IMR-90 (cell line): Measurements from ENCODE around the gene GPR35. TPM values are rescaled to one million over a fixed set of nuclear protein-coding genes. Genes with fewer than 3 reads are reported as not detected.

ENCODE experiments used
- ATAC-seq: fragments of 200-7000 bp; cut with Tn5 transposase; 2 replicates; pipeline ENCODE4 v1.9.1; 2020; ENCODE audit warnings: low read depth, mild to moderate bottlenecking, moderate library complexity
- BruUV-seq: library from RNA; stranded (reverse); fragments of 400-500 nt; replicated peaks from 2 replicates; lab custom pipeline; 2021; lab: Mats Ljungman, UMichigan
- CTCF ChIA-PET: fragments of 300-600 bp; formaldehyde crosslinking; extraction: SDS; loops from one replicate; lab custom pipeline; 2021; ENCODE audit warnings: antibody characterized with exemption; lab: Yijun Ruan, JAX
- POLR2A ChIA-PET: fragments of 300-600 bp; sonication (Branson Sonifier 250); formaldehyde crosslinking; loops from one replicate; lab custom pipeline; 2022; ENCODE audit warnings: antibody characterized with exemption; ENCODE audit not compliant: unreplicated experiment; lab: Charles Lee
- DNase-seq: peaks from one replicate; pipeline ENCODE4 v3.0.0; 2013
- H2AFZ ChIP-seq: replicated peaks from 2 replicates; pipeline ENCODE3; 2013; ENCODE audit warnings: low read length, mild to moderate bottlenecking; ENCODE audit not compliant: poor library complexity
- H2AK5ac ChIP-seq: 2 replicates; pipeline ENCODE4 v1.6.1; 2013; ENCODE audit warnings: low read depth, low read length, inconsistent platforms
- H2AK9ac ChIP-seq: replicated peaks from 2 replicates; pipeline ENCODE3; 2013; ENCODE audit warnings: mild to moderate bottlenecking, low read depth, low read length, moderate library complexity; ENCODE audit not compliant: poor library complexity
- H2BK120ac ChIP-seq: 2 replicates; pipeline ENCODE4 v1.6.1; 2013; ENCODE audit warnings: low read depth, low read length, inconsistent platforms
- H2BK15ac ChIP-seq: 3 replicates; pipeline ENCODE4 v1.6.1; 2013; ENCODE audit warnings: low read depth, low read length, inconsistent platforms
- H2BK20ac ChIP-seq: 2 replicates; pipeline ENCODE4 v1.6.1; 2013; ENCODE audit warnings: low read depth, mild to moderate bottlenecking, inconsistent platforms, low read length, moderate library complexity
- H2BK5ac ChIP-seq: 2 replicates; pipeline ENCODE4 v1.6.1; 2013; ENCODE audit warnings: mild to moderate bottlenecking, low read depth, low read length, inconsistent platforms; ENCODE audit not compliant: poor library complexity, severe bottlenecking
- H3K14ac ChIP-seq: replicated peaks from 2 replicates; pipeline ENCODE4 v1.6.1; 2013; ENCODE audit warnings: low read depth, low read length, inconsistent platforms
- H3K18ac ChIP-seq: 2 replicates; pipeline ENCODE4 v1.6.1; 2013; ENCODE audit warnings: low read depth, low read length, control low read depth
- H3K23ac ChIP-seq: 2 replicates; pipeline ENCODE4 v1.6.1; 2013; ENCODE audit warnings: low read depth, low read length, inconsistent platforms
- H3K27ac ChIP-seq: 2 replicates; pipeline ENCODE4 v1.5.1; 2013; ENCODE audit warnings: mild to moderate bottlenecking, control low read depth, low read length; ENCODE audit not compliant: insufficient read depth
- H3K27me3 ChIP-seq: 2 replicates; pipeline ENCODE4 v1.6.1; 2013; ENCODE audit warnings: low read length; ENCODE audit not compliant: control insufficient read depth, insufficient read depth
- H3K36me3 ChIP-seq: 2 replicates; pipeline ENCODE4 v1.6.1; 2013; ENCODE audit warnings: low read length, mixed read lengths; ENCODE audit not compliant: control insufficient read depth, insufficient read depth
- H3K4ac ChIP-seq: 2 replicates; pipeline ENCODE4 v1.6.1; 2013; ENCODE audit warnings: low read depth, low read length, inconsistent platforms
- H3K4me1 ChIP-seq: 2 replicates; pipeline ENCODE4 v1.6.1; 2013; ENCODE audit warnings: low read length, mixed read lengths; ENCODE audit not compliant: control insufficient read depth, insufficient read depth
- H3K4me2 ChIP-seq: 2 replicates; pipeline ENCODE4 v1.6.1; 2013; ENCODE audit warnings: low read depth, mild to moderate bottlenecking, control low read depth, low read length, moderate library complexity
- H3K4me3 ChIP-seq: 2 replicates; pipeline ENCODE4 v1.5.1; 2013; ENCODE audit warnings: low read depth, mild to moderate bottlenecking, control low read depth, low read length, moderate library complexity; ENCODE audit not compliant: insufficient read depth
- H3K56ac ChIP-seq: 2 replicates; pipeline ENCODE4 v1.6.1; 2013; ENCODE audit warnings: low read length, inconsistent platforms; ENCODE audit not compliant: insufficient read depth; ENCODE audit errors: extremely low read depth
- H3K79me1 ChIP-seq, 2 experiments: 2 replicates each; pipeline ENCODE4 v1.6.1; 2013; ENCODE audit warnings: low read length in 2 of 2, inconsistent platforms in 1 of 2, low read depth in 1 of 2
- H3K9ac ChIP-seq: 2 replicates; pipeline ENCODE4 v1.6.1; 2013; ENCODE audit warnings: low read depth, low read length, control low read depth
- H3K9me1 ChIP-seq: 2 replicates; pipeline ENCODE4 v1.6.1; 2013; ENCODE audit warnings: low read length, inconsistent platforms; ENCODE audit not compliant: insufficient read depth
- H3K9me3 ChIP-seq: 2 replicates; pipeline ENCODE4 v1.6.1; 2013; ENCODE audit warnings: low read length; ENCODE audit not compliant: control insufficient read depth, insufficient read depth
- H4K20me1 ChIP-seq: 2 replicates; pipeline ENCODE4 v1.6.1; 2013; ENCODE audit warnings: low read length, inconsistent platforms; ENCODE audit not compliant: insufficient read depth
- H4K5ac ChIP-seq: 2 replicates; pipeline ENCODE4 v1.6.1; 2013; ENCODE audit warnings: mild to moderate bottlenecking, low read depth, low read length, control low read depth
- H4K8ac ChIP-seq, 2 experiments: 2 replicates each; pipeline ENCODE4 v1.6.1; 2013; ENCODE audit warnings: low read depth in 2 of 2, low read length in 2 of 2, control low read depth in 1 of 2, inconsistent platforms in 1 of 2
- H4K91ac ChIP-seq: 2 replicates; pipeline ENCODE4 v1.6.1; 2013; ENCODE audit warnings: low read depth, low read length, inconsistent platforms; ENCODE audit not compliant: insufficient read depth
- BHLHE40 ChIP-seq: fragments of 150-350 bp; IDR thresholded peaks from 2 replicates; pipeline ENCODE4 v1.6.1; 2016; ENCODE audit warnings: mild to moderate bottlenecking, low read depth, low read length
- CEBPB ChIP-seq: IDR thresholded peaks from 2 replicates; pipeline ENCODE4 v1.6.1; 2012; ENCODE audit warnings: low read depth, low read length, improper control_type of control experiment
- CHD1 ChIP-seq: IDR thresholded peaks from 2 replicates; pipeline ENCODE4 v1.6.1; 2012; ENCODE audit warnings: low read depth, low read length, improper control_type of control experiment
- CTCF ChIP-seq: conservative IDR thresholded peaks from 2 replicates; pipeline ENCODE4 v1.5.1; 2012; ENCODE audit warnings: mild to moderate bottlenecking, low read depth, low read length, improper control_type of control experiment
- ELK1 ChIP-seq: fragments of 150-350 bp; IDR thresholded peaks from 2 replicates; pipeline ENCODE4 v1.6.1; 2016; ENCODE audit warnings: low read depth, mild to moderate bottlenecking, low read length, moderate library complexity, borderline replicate concordance
- FOS ChIP-seq: fragments of 150-350 bp; IDR thresholded peaks from 2 replicates; pipeline ENCODE4 v1.6.1; 2016; ENCODE audit warnings: low read depth, low read length
- MAFK ChIP-seq: IDR thresholded peaks from 2 replicates; pipeline ENCODE4 v1.6.1; 2012; ENCODE audit warnings: low read depth, low read length, improper control_type of control experiment
- MAZ ChIP-seq: IDR thresholded peaks from 2 replicates; pipeline ENCODE4 v1.6.1; 2012; ENCODE audit warnings: low read depth, mild to moderate bottlenecking, low read length, improper control_type of control experiment, moderate library complexity, borderline replicate concordance
- MXI1 ChIP-seq: IDR thresholded peaks from 2 replicates; pipeline ENCODE4 v1.6.1; 2012; ENCODE audit warnings: low read depth, mild to moderate bottlenecking, low read length, moderate library complexity, borderline replicate concordance
- NFE2L2 ChIP-seq: fragments of 150-350 bp; IDR thresholded peaks from 2 replicates; pipeline ENCODE4 v1.6.1; 2016; ENCODE audit warnings: low read depth, mild to moderate bottlenecking, low read length
- POLR2A ChIP-seq: IDR thresholded peaks from 2 replicates; pipeline ENCODE4 v1.6.1; 2012; ENCODE audit warnings: mild to moderate bottlenecking, low read depth, low read length
- RAD21 ChIP-seq: IDR thresholded peaks from 2 replicates; pipeline ENCODE4 v1.6.1; 2012; ENCODE audit warnings: low read length, improper control_type of control experiment
- RCOR1 ChIP-seq: IDR thresholded peaks from 2 replicates; pipeline ENCODE4 v1.6.1; 2012; ENCODE audit warnings: mild to moderate bottlenecking, low read length, improper control_type of control experiment; ENCODE audit not compliant: insufficient replicate concordance
- RFX5 ChIP-seq: IDR thresholded peaks from 2 replicates; pipeline ENCODE4 v1.8.0; 2012; ENCODE audit warnings: low read depth, mild to moderate bottlenecking, low read length, moderate library complexity
- SMC3 ChIP-seq: fragments of 150-350 bp; IDR thresholded peaks from 2 replicates; pipeline ENCODE4 v1.6.1; 2016; ENCODE audit warnings: low read depth, mild to moderate bottlenecking, antibody characterized with exemption, low read length, moderate library complexity
- USF2 ChIP-seq: fragments of 150-350 bp; IDR thresholded peaks from 2 replicates; pipeline ENCODE4 v1.6.1; 2017; ENCODE audit warnings: mild to moderate bottlenecking, antibody characterized with exemption, low read length, low read depth
- WGBS, 2 experiments: methylation state at CpG; one replicate each; pipeline versions ENCODE4 v1.1.5 to v1.1.7; 2013; ENCODE audit warnings: missing lambda C conversion rate in 2 of 2; ENCODE audit not compliant: insufficient read length in 1 of 2; ENCODE audit errors: extremely low coverage in 2 of 2; 5-methylcytosine and 5-hydroxymethylcytosine counted together
- dilution Hi-C: fragments of 300-500 bp; cut with HindIII; formaldehyde crosslinking; loops from one replicate; pipeline ENCODE4 v1.14.3; 2018; ENCODE audit warnings: low sequenced_read_pairs; ENCODE audit not compliant: unreplicated experiment
- in situ Hi-C: fragments of 300-500 bp; cut with MboI; formaldehyde crosslinking; loops from 3 replicates; pipeline ENCODE4 v1.14.3; 2019; ENCODE audit warnings: low sequenced_read_pairs, inconsistent platforms, mixed read lengths
- intact Hi-C: fragments of 100-400 bp; cut with micrococcal nuclease; formaldehyde crosslinking; loops from 2 replicates; pipeline ENCODE4 v1.10.0; 2022
- polyA plus RNA-seq, 3 experiments: library from polyadenylated mRNA; depleted of rRNA; stranded (reverse); fragments of >200 nt; gene quantifications; 2 replicates each; pipeline ENCODE4 v1.2.3, GENCODE V29; 2012; ENCODE audit warnings: low replicate concordance in 1 of 3
- total RNA-seq: library from RNA; depleted of rRNA; stranded (reverse); fragments of >200 nt; gene quantifications from 2 replicates; pipeline ENCODE4 v1.2.3, GENCODE V29; 2012

The GPR35 gene
- total and polyA plus RNA-seq, 2 of the 4 experiments (the other 2 are of a cell fraction): 0.31 TPM; not detected in 1

- Histone ChIP-seq H3K9me3 (no peaks in the 10 kb centered on the region), H2BK5ac (no peak overlapping the region), H2AK9ac (no peak overlapping the region), H3K79me1 (peaks cover 12 to 51% of the 10 kb centered on the region in 2 experiments), H4K20me1 (peaks cover 10% of the 10 kb centered on the region), H2AFZ (no peak overlapping the region), H3K23ac (no peak overlapping the region), H2BK120ac (no peak overlapping the region), H3K18ac (no peak overlapping the region), H2AK5ac (no peak overlapping the region), H3K36me3 (peaks cover 23% of the 10 kb centered on the region), H4K5ac (no peak overlapping the region), H3K56ac (no peak overlapping the region), H3K4ac (no peak overlapping the region), H3K4me2 (no peak overlapping the region), H3K14ac (no peak overlapping the region), H4K91ac (no peak overlapping the region), H3K27ac (no peak overlapping the region), H3K4me1 (peaks cover 7% of the 10 kb centered on the region; the same call in 1 of the 2 replicates), H4K8ac (no peak overlapping the region), H2BK15ac (no peak overlapping the region), H2BK20ac (no peak overlapping the region), H3K27me3 (no peaks in the 10 kb centered on the region), H3K9ac (no peak overlapping the region), H3K9me1 (peaks cover 10% of the 10 kb centered on the region; the same call in 1 of the 2 replicates), H3K4me3 (no peak overlapping the region)
- ChIA-PET POLR2A (no interaction called here), CTCF (no interaction called here)
- in situ Hi-C loops (no loop called here), dilution Hi-C loops (no loop called here), intact Hi-C loops (no loop called here)
- ATAC-seq (no peak), DNase-seq (no peak)
- BruUV-seq: no TSS peak
- TF ChIP-seq NFE2L2 (no peak), MAFK (no peak), CEBPB (no peak), FOS (no peak), RFX5 (no peak), RCOR1 (no peak), CHD1 (no peak), USF2 (no peak), RAD21 (no peak), BHLHE40 (no peak), SMC3 (no peak), MAZ (no peak), CTCF (no peak), MXI1 (no peak), ELK1 (no peak), POLR2A (no peak)
- 98% methylated on average over 13 of the region's 21 CpGs; no CpG with 5 or more reads in 1 of the 2 experiments for WGBS, 2 experiments
Measured at GRCh38 chr2:240590681-240591111, 34.6 kb upstream of the GPR35 start.
